K562 (cell line): ENCODE measurements around the gene CSNK1D. TPM values are rescaled to one million over a fixed set of nuclear protein-coding genes. Genes with fewer than 3 reads are reported as not detected.

Experiments used
- ATAC-seq: fragments of 200-7000 bp; cut with Tn5 transposase; 3 replicates; pipeline ENCODE4 v1.9.1; 2020; ENCODE audit warnings: moderate library complexity
- BruUV-seq: library from RNA; stranded (reverse); fragments of 400-500 nt; replicated peaks from 2 replicates; lab custom pipeline; 2021; lab: Mats Ljungman, UMichigan
- CTCF ChIA-PET: fragments of 300-600 bp; formaldehyde crosslinking; extraction: SDS; loops from one replicate; lab custom pipeline; 2021; ENCODE audit warnings: low intra/inter-chr PET ratio; lab: Yijun Ruan, JAX
- POLR2A ChIA-PET: fragments of 300-600, 350-650 bp; sonication (Branson Sonifier 250); formaldehyde crosslinking; extraction: SDS; loops from one replicate; lab custom pipeline; 2021; ENCODE audit warnings: antibody characterized with exemption, inconsistent platforms; lab: Yijun Ruan, JAX
- DNase-seq, 4 experiments: peaks; one replicate each; pipeline versions ENCODE4 v3.0.0 to v3.0.0-alpha.2; 2011 to 2018; ENCODE audit warnings: low spot score in 3 of 4, mixed read lengths in 3 of 4; ENCODE audit errors: extremely low read depth in 1 of 4
- FAIRE-seq: peaks from 2 replicates; lab custom pipeline; 2011; peaks lifted over from hg19 to GRCh38; lab: Jason Lieb, UNC
- H2AFZ ChIP-seq: 2 replicates; pipeline ENCODE4 v1.6.0; 2011; ENCODE audit warnings: low read depth, low read length, control low read depth, inconsistent platforms
- H3K27ac ChIP-seq: fragments of 200-600 bp; 3 replicates; pipeline ENCODE4 v1.8.0; 2011; ENCODE audit warnings: low read depth, mild to moderate bottlenecking, control low read depth, inconsistent platforms, low read length, moderate library complexity, mixed read lengths; ENCODE audit errors: extremely low read depth
- H3K27me3 ChIP-seq, 2 experiments: fragments of 300-600 bp in 1 of 2; 2 replicates in 1 of 2; 3 replicates in 1 of 2; pipeline versions ENCODE4 v1.6.0 to v1.8.0; 2011; ENCODE audit warnings: inconsistent platforms in 2 of 2, low read length in 2 of 2, mild to moderate bottlenecking in 1 of 2, mixed read lengths in 1 of 2, moderate library complexity in 1 of 2; ENCODE audit not compliant: control insufficient read depth in 2 of 2, insufficient read depth in 2 of 2
- H3K36me3 ChIP-seq: fragments of 300-600 bp; 3 replicates; pipeline ENCODE4 v1.8.0; 2011; ENCODE audit warnings: mild to moderate bottlenecking, low read length, inconsistent platforms; ENCODE audit not compliant: control insufficient read depth, insufficient read depth
- H3K4me1 ChIP-seq, 2 experiments: fragments of 200-600 bp in 1 of 2; replicated peaks in 1 of 2; 2 replicates in 1 of 2; 3 replicates in 1 of 2; pipeline versions ENCODE4 v1.5.1 to v1.8.0; 2011; ENCODE audit warnings: inconsistent platforms in 2 of 2, low read length in 2 of 2, mild to moderate bottlenecking in 1 of 2, mixed read lengths in 1 of 2, moderate library complexity in 1 of 2; ENCODE audit not compliant: control insufficient read depth in 2 of 2, insufficient read depth in 2 of 2
- H3K4me2 ChIP-seq: 2 replicates; pipeline ENCODE4 v1.6.1; 2011; ENCODE audit warnings: low read length, control low read depth, inconsistent platforms, mixed read lengths; ENCODE audit not compliant: insufficient read depth
- H3K4me3 ChIP-seq: fragments of 200-600 bp; sonication (generic), shearing (Covaris generic); 2 replicates; pipeline ENCODE4 v1.5.1; 2016; ENCODE audit warnings: control low read depth, inconsistent platforms
- H3K79me2 ChIP-seq: fragments of 200-600 bp; 3 replicates; pipeline ENCODE4 v1.8.0; 2011; ENCODE audit warnings: low read length, inconsistent platforms; ENCODE audit not compliant: control insufficient read depth, insufficient read depth
- H3K9ac ChIP-seq, 2 experiments: 2 replicates each; pipeline versions ENCODE4 v1.6.0 to v1.6.1; 2011; ENCODE audit warnings: low read depth in 2 of 2, low read length in 2 of 2, control low read depth in 1 of 2, inconsistent platforms in 1 of 2, mild to moderate bottlenecking in 1 of 2, mixed read lengths in 1 of 2; ENCODE audit not compliant: insufficient read depth in 1 of 2
- H3K9me1 ChIP-seq: one replicate; pipeline ENCODE4 v1.6.0; 2011; ENCODE audit warnings: inconsistent platforms, mild to moderate bottlenecking, low read length, moderate library complexity; ENCODE audit not compliant: control insufficient read depth, insufficient read depth
- H3K9me3 ChIP-seq: replicated peaks from 2 replicates; pipeline ENCODE4 v1.5.1; 2011; ENCODE audit warnings: low read depth, low read length, inconsistent platforms; ENCODE audit not compliant: control insufficient read depth, insufficient read depth
- H4K20me1 ChIP-seq: replicated peaks from 2 replicates; pipeline ENCODE4 v1.6.1; 2011; ENCODE audit warnings: low read length, inconsistent platforms, mixed read lengths; ENCODE audit not compliant: control insufficient read depth, insufficient read depth
- POU5F1 ChIP-seq: fragments of 150-350 bp; IDR thresholded peaks from 2 replicates; pipeline ENCODE4 v1.6.1; 2014; ENCODE audit warnings: borderline replicate concordance, low read length, low read depth, mild to moderate bottlenecking; ENCODE audit not compliant: partially characterized antibody
- RAD21 ChIP-seq, 2 experiments: fragments of 250-450 bp in 1 of 2; fragments of 450-650 bp in 1 of 2; sonication (Bioruptor Pico) in 1 of 2; formaldehyde crosslinking in 1 of 2; IDR thresholded peaks in 1 of 2; conservative IDR thresholded peaks in 1 of 2; 2 replicates each; pipeline versions ENCODE4 v1.4.0 to v1.8.0; 2020 to 2022; ENCODE audit warnings: mild to moderate bottlenecking in 2 of 2, moderate library complexity in 1 of 2
- SNIP1 ChIP-seq: fragments of 450-650 bp; IDR thresholded peaks from 2 replicates; pipeline ENCODE4 v1.7.1; 2017; ENCODE audit warnings: low read depth, mild to moderate bottlenecking
- WGBS: fragments of 100-300 bp; shearing (Covaris generic); methylation state at CpG from one replicate; pipeline ENCODE4 v1.1.6; 2016; ENCODE audit warnings: low coverage, mixed read lengths; ENCODE audit not compliant: insufficient coverage; ENCODE audit errors: missing lambda C conversion rate; 5-methylcytosine and 5-hydroxymethylcytosine counted together
- in situ Hi-C: fragments of 300-500 bp; cut with MboI; formaldehyde crosslinking; loops from 4 replicates; pipeline ENCODE4 v1.15.0; 2018; ENCODE audit warnings: inconsistent platforms, mixed read lengths
- intact Hi-C: fragments of 100-400 bp; cut with micrococcal nuclease; formaldehyde crosslinking; loops from 2 replicates; pipeline ENCODE4 v1.14.2; 2022
- polyA plus RNA-seq, 8 experiments: library from polyadenylated mRNA; depleted of rRNA in 4 of 8; stranded (reverse) in 5 of 8; unstranded in 3 of 8; fragments of >200 nt; fragmentation: Nextera tagmentation in 2 of 8; fragmentation: Illumina TruSeq in 1 of 8; extraction: Ambion mirVana in 2 of 8; extraction: Trizol in 1 of 8; gene quantifications; 2 replicates each; pipeline versions ENCODE4 v1.2.1 to v1.2.3, GENCODE V29; 2011 to 2014; ENCODE audit warnings: inconsistent platforms in 1 of 8, missing spikeins in 1 of 8
- total RNA-seq, 7 experiments: library from RNA; depleted of rRNA in 6 of 7; stranded (reverse); fragments of >200 nt in 6 of 7; fragmentation: Illumina TruSeq in 2 of 7; extraction: Trizol in 2 of 7; gene quantifications; 2 replicates each; pipeline versions ENCODE4 v1.2.1 to v1.2.3, GENCODE V29; 2011 to 2021; ENCODE audit warnings: low replicate concordance in 1 of 7
- TF ChIP-seq, protein P1 (sequence below): fragments of 250-450 bp; sonication (Bioruptor Pico); IDR thresholded peaks from 2 replicates; pipeline ENCODE4 v1.8.0; 2021; ENCODE audit warnings: mild to moderate bottlenecking, moderate library complexity
- TF ChIP-seq, protein P2 (sequence below): sonication (generic); formaldehyde crosslinking; IDR thresholded peaks from 2 replicates; pipeline ENCODE4 v1.8.0; 2022; ENCODE audit warnings: missing genetic modification reagents, mild to moderate bottlenecking, moderate library complexity, borderline replicate concordance
- TF ChIP-seq, protein P3 (sequence below): fragments of 250-450 bp; sonication (Bioruptor Pico); IDR thresholded peaks from 2 replicates; pipeline ENCODE4 v1.9.0; 2021; ENCODE audit warnings: mild to moderate bottlenecking, inconsistent platforms
- TF ChIP-seq, protein P4 (sequence below): fragments of 200-800 bp; sonication (Bioruptor generic); IDR thresholded peaks from 2 replicates; pipeline ENCODE4 v1.6.1; 2017; ENCODE audit warnings: missing genetic modification characterization, missing compliant biosample characterization
- TF ChIP-seq, protein P5 (sequence below): IDR thresholded peaks from 2 replicates; pipeline ENCODE4 v1.6.1; 2011; ENCODE audit warnings: borderline replicate concordance, low read depth, mild to moderate bottlenecking, moderate library complexity, low read length; ENCODE audit not compliant: insufficient read depth, poor library complexity, severe bottlenecking

The CSNK1D gene
- total and polyA plus RNA-seq, 9 of the 15 experiments (the other 6 are each of a cell fraction or from before 2014, with no cell fraction given), result 6.5 to 133 (median 41.3) TPM

DNA sequence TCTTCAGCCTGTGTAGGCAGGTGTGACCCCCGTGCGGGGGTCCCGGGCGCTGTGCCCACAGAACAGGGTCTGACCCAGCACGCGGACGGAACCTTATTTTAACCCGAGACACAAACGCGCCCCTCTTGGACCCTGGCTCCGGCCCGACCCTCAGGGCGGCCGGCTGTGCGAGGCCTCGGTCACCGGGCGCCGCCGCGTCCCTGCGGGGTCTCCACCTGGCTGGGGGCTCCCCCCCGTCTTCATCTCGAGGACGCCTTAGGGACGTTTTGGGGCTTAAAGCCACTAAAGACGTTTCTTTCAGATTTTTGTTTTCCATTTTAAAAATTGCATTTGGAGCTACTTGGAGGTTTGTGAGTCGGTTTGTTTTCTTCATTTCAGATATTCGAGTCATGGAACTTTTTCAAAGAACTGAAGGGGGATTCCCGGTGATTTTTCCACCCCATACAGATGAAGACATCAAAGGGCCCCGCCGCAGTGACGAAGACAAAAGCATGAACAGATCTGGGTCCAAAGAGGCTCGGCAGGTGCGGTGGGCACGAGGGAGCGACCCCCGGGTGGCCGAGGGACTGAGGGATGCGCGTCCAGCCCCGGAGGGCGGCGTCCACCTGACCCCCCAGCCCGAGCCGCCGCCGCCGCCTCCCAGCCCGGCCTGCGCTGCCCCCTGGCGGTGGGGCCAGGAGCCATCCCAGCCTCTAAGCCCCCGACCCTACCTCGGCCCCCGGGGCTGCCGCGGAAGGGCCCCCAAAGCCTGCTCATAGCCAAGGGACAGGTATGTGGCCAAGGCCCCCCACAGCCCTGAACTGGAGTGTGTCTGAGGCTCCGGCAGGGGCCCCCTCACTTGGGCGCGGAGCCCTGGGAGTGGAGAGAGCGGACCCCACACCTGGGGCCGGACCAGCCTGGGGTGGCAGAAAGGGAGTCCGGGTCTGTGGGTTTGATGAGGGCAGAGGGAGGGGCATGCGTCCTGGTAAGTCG, 47.7 kb upstream of the CSNK1D start:
- Histone ChIP-seq H4K20me1 (no peaks in the 10 kb centered on the region), H3K79me2 (no peaks in the 10 kb centered on the region), H3K9me1 (no peaks in the 10 kb centered on the region), H2AFZ (peak overlapping the region; percentile 83), H3K36me3 (no peaks in the 10 kb centered on the region), H3K4me2 (peak overlapping the region; percentile 51; the same call in 1 of the 2 replicates), H3K27me3 (no peaks in the 10 kb centered on the region), H3K9ac (peak overlapping the region in 1 of 2 experiments; percentile 78; a peak in 2 of 4 replicates), H3K9me3 (peaks cover 10% of the 10 kb centered on the region), H3K4me3 (no peak overlapping the region), H3K27ac (no peak overlapping the region), H3K4me1 (peaks cover 43 to 99% of the 10 kb centered on the region in 2 experiments)
- BruUV-seq, result no TSS peak
- ATAC-seq (peak; percentile 87), FAIRE-seq (peak; percentile 62), DNase-seq (peak; percentile 66 to 87 (median 83))
- WGBS, result 28% methylated on average over 62 of the region's 65 CpGs
- in situ Hi-C loops (no loop called here), intact Hi-C loops (loop anchor here (1.0 to 2.0 kb wide), 2 partner anchors 77 to 82 kb away; no protein-coding TSS in a partner anchor)
- POLR2A ChIA-PET, result no interaction called here
- CTCF ChIA-PET, result interaction anchor here (0.6 to 2.1 kb wide), 3 partner anchors 82 to 87 kb away, joined by 3 to 18 read pairs (median 3); no protein-coding TSS in a partner anchor
- TF ChIP-seq POU5F1, result no peak
- TF ChIP-seq, protein P1, sequence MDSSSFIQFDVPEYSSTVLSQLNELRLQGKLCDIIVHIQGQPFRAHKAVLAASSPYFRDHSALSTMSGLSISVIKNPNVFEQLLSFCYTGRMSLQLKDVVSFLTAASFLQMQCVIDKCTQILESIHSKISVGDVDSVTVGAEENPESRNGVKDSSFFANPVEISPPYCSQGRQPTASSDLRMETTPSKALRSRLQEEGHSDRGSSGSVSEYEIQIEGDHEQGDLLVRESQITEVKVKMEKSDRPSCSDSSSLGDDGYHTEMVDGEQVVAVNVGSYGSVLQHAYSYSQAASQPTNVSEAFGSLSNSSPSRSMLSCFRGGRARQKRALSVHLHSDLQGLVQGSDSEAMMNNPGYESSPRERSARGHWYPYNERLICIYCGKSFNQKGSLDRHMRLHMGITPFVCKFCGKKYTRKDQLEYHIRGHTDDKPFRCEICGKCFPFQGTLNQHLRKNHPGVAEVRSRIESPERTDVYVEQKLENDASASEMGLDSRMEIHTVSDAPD (CRISPR knock-in tag), result no peak
- TF ChIP-seq, protein P2, sequence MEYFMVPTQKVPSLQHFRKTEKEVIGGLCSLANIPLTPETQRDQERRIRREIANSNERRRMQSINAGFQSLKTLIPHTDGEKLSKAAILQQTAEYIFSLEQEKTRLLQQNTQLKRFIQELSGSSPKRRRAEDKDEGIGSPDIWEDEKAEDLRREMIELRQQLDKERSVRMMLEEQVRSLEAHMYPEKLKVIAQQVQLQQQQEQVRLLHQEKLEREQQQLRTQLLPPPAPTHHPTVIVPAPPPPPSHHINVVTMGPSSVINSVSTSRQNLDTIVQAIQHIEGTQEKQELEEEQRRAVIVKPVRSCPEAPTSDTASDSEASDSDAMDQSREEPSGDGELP, result peak; percentile 21; the same call in 1 of the 2 replicates
- no peak for TF ChIP-seq SNIP1
- peak; percentile 88 to 92 for TF ChIP-seq RAD21 (CRISPR knock-in tag; conservative IDR thresholded peaks at IDR 0.05 in 1 of 2, IDR thresholded peaks at IDR 0.05 in 1 of 2)
- TF ChIP-seq, protein P3, sequence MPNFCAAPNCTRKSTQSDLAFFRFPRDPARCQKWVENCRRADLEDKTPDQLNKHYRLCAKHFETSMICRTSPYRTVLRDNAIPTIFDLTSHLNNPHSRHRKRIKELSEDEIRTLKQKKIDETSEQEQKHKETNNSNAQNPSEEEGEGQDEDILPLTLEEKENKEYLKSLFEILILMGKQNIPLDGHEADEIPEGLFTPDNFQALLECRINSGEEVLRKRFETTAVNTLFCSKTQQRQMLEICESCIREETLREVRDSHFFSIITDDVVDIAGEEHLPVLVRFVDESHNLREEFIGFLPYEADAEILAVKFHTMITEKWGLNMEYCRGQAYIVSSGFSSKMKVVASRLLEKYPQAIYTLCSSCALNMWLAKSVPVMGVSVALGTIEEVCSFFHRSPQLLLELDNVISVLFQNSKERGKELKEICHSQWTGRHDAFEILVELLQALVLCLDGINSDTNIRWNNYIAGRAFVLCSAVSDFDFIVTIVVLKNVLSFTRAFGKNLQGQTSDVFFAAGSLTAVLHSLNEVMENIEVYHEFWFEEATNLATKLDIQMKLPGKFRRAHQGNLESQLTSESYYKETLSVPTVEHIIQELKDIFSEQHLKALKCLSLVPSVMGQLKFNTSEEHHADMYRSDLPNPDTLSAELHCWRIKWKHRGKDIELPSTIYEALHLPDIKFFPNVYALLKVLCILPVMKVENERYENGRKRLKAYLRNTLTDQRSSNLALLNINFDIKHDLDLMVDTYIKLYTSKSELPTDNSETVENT (CRISPR knock-in tag), result 0 out of 2 replicates have a peak, but pooled peaks have one; percentile 24
- TF ChIP-seq, protein P4, sequence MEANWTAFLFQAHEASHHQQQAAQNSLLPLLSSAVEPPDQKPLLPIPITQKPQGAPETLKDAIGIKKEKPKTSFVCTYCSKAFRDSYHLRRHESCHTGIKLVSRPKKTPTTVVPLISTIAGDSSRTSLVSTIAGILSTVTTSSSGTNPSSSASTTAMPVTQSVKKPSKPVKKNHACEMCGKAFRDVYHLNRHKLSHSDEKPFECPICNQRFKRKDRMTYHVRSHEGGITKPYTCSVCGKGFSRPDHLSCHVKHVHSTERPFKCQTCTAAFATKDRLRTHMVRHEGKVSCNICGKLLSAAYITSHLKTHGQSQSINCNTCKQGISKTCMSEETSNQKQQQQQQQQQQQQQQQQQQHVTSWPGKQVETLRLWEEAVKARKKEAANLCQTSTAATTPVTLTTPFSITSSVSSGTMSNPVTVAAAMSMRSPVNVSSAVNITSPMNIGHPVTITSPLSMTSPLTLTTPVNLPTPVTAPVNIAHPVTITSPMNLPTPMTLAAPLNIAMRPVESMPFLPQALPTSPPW (CRISPR knock-in tag), result peak; percentile 68
- TF ChIP-seq, protein P5, sequence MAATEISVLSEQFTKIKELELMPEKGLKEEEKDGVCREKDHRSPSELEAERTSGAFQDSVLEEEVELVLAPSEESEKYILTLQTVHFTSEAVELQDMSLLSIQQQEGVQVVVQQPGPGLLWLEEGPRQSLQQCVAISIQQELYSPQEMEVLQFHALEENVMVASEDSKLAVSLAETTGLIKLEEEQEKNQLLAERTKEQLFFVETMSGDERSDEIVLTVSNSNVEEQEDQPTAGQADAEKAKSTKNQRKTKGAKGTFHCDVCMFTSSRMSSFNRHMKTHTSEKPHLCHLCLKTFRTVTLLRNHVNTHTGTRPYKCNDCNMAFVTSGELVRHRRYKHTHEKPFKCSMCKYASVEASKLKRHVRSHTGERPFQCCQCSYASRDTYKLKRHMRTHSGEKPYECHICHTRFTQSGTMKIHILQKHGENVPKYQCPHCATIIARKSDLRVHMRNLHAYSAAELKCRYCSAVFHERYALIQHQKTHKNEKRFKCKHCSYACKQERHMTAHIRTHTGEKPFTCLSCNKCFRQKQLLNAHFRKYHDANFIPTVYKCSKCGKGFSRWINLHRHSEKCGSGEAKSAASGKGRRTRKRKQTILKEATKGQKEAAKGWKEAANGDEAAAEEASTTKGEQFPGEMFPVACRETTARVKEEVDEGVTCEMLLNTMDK, result peak; percentile 93
